MCF 10A (cell line): ENCODE data around the gene PEMT. TPM values are rescaled to one million over a fixed set of nuclear protein-coding genes. Genes with fewer than 3 reads are reported as not detected.

Experiments used
- BruUV-seq: library from RNA; stranded (reverse); fragments of 400-500 nt; replicated peaks from 2 replicates; lab custom pipeline; 2021; lab: Mats Ljungman, UMichigan
- CTCF ChIA-PET: fragments of 300-600 bp; sonication (Branson Sonifier 250); formaldehyde crosslinking; extraction: SDS; loops from one replicate; lab custom pipeline; 2021; ENCODE audit warnings: antibody characterized with exemption, inconsistent platforms; lab: Yijun Ruan, JAX
- POLR2A ChIA-PET: fragments of 300-600, 350-650 bp; sonication (Branson Sonifier 250); formaldehyde crosslinking; extraction: SDS; loops from one replicate; lab custom pipeline; 2020; ENCODE audit warnings: antibody characterized with exemption, inconsistent platforms; lab: Yijun Ruan, JAX
- DNase-seq: peaks from one replicate; pipeline ENCODE4 v3.0.0-alpha.2; 2018; ENCODE audit not compliant: unreplicated experiment
- H3K27ac Mint-ChIP-seq: one replicate; pipeline ENCODE4 v1.8.0; 2022; ENCODE audit warnings: mild to moderate bottlenecking, low read depth, mixed read lengths; ENCODE audit not compliant: unreplicated experiment
- H3K27me3 Mint-ChIP-seq: one replicate; pipeline ENCODE4 v1.8.0; 2022; ENCODE audit warnings: mixed read lengths; ENCODE audit not compliant: insufficient read depth, unreplicated experiment
- H3K36me3 Mint-ChIP-seq: one replicate; pipeline ENCODE4 v1.8.0; 2022; ENCODE audit warnings: mild to moderate bottlenecking, moderate library complexity, mixed read lengths; ENCODE audit not compliant: insufficient read depth, unreplicated experiment
- H3K4me1 Mint-ChIP-seq: one replicate; pipeline ENCODE4 v1.8.0; 2022; ENCODE audit warnings: mixed read lengths; ENCODE audit not compliant: insufficient read depth, unreplicated experiment
- H3K4me3 Mint-ChIP-seq: one replicate; pipeline ENCODE4 v1.8.0; 2022; ENCODE audit warnings: mild to moderate bottlenecking, moderate library complexity, mixed read lengths; ENCODE audit not compliant: unreplicated experiment
- H3K9me3 Mint-ChIP-seq: one replicate; pipeline ENCODE4 v1.8.0; 2022; ENCODE audit warnings: mixed read lengths; ENCODE audit not compliant: unreplicated experiment
- intact Hi-C: fragments of 100-400 bp; cut with micrococcal nuclease; formaldehyde crosslinking; loops from 2 replicates; pipeline ENCODE4 v1.14.1; 2022
- total RNA-seq: library from RNA; stranded (reverse); gene quantifications from 2 replicates; pipeline ENCODE4 v1.2.3, GENCODE V29; 2022
- TF ChIP-seq, protein P1 (sequence below): fragments of 200-600 bp; IDR thresholded peaks from one replicate; pipeline ENCODE4 v1.8.0; 2022; ENCODE audit warnings: antibody characterized with exemption, mild to moderate bottlenecking; ENCODE audit not compliant: unreplicated experiment

Gene PEMT
- total RNA-seq, 1 experiment from 2014 or later = 49.8 TPM

- H3K9me3 Mint-ChIP-seq = no peaks in the 10 kb centered on the region
- TF ChIP-seq, protein P1, sequence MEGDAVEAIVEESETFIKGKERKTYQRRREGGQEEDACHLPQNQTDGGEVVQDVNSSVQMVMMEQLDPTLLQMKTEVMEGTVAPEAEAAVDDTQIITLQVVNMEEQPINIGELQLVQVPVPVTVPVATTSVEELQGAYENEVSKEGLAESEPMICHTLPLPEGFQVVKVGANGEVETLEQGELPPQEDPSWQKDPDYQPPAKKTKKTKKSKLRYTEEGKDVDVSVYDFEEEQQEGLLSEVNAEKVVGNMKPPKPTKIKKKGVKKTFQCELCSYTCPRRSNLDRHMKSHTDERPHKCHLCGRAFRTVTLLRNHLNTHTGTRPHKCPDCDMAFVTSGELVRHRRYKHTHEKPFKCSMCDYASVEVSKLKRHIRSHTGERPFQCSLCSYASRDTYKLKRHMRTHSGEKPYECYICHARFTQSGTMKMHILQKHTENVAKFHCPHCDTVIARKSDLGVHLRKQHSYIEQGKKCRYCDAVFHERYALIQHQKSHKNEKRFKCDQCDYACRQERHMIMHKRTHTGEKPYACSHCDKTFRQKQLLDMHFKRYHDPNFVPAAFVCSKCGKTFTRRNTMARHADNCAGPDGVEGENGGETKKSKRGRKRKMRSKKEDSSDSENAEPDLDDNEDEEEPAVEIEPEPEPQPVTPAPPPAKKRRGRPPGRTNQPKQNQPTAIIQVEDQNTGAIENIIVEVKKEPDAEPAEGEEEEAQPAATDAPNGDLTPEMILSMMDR = no peak
- no peak for DNase-seq
- H3K36me3 Mint-ChIP-seq = no peaks in the 10 kb centered on the region
- no peak overlapping the region for H3K4me3 Mint-ChIP-seq
- no peaks in the 10 kb centered on the region for H3K27me3 Mint-ChIP-seq
- BruUV-seq = no TSS peak
- peaks cover 10% of the 10 kb centered on the region for H3K4me1 Mint-ChIP-seq
- intact Hi-C loops = no loop called here
- no peak overlapping the region for H3K27ac Mint-ChIP-seq
- ChIA-PET POLR2A (no interaction called here), CTCF (interaction anchor here (0.6 to 1.2 kb wide), 2 partner anchors 20 to 55 kb away, joined by 4 to 5 read pairs; no protein-coding TSS in a partner anchor)
Measured at GRCh38 chr17:17549732-17550366, 41.7 kb downstream of the PEMT start.

DNA sequence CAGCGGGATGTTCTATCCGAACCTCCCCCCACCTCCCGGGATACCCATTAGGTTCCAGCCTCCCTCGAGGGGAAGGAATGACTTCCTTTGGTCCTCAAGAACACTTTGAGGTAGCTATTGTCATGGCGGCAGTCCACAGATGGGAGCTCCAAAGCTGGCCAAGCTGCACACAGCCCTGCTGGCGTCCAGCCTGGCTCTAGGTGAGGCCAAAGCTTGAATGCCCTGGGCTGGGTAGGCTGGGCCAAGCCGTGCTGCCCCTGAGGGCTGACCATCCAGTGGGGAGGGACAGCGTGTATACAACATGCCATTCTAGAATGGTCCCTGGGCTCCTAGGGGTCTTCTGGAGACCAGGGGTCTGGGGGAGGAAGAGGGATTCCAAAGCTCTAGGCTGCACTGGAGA is 43.5 kb downstream of the PEMT start:
- BruUV-seq = no TSS peak
- Mint-ChIP-seq H3K36me3 (no peaks in the 10 kb centered on the region), H3K27me3 (no peaks in the 10 kb centered on the region), H3K9me3 (no peaks in the 10 kb centered on the region), H3K27ac (no peak overlapping the region), H3K4me3 (no peak overlapping the region), H3K4me1 (peaks cover 10% of the 10 kb centered on the region)
- DNase-seq = no peak
- ChIA-PET POLR2A (no interaction called here), CTCF (interaction anchor here (0.7 to 1.0 kb wide), 2 partner anchors 64 to 194 kb away, joined by 3 read pairs; no protein-coding TSS in a partner anchor)
- TF ChIP-seq, protein P1 = no peak
- intact Hi-C loops = no loop called here

- H3K27me3 Mint-ChIP-seq = no peaks in the 10 kb centered on the region
- H3K36me3 Mint-ChIP-seq = no peaks in the 10 kb centered on the region
- H3K4me1 Mint-ChIP-seq = peaks cover 10% of the 10 kb centered on the region
- no peak overlapping the region for H3K4me3 Mint-ChIP-seq
- intact Hi-C loops = no loop called here
- TF ChIP-seq, protein P1 = no peak
- BruUV-seq = no TSS peak
- ChIA-PET CTCF (interaction anchor here (0.6 to 0.7 kb wide), 2 partner anchors 133 to 1116 kb away, joined by 3 read pairs; no protein-coding TSS in a partner anchor), POLR2A (interaction anchor here (0.5 to 0.7 kb wide), 2 partner anchors 124 to 667 kb away, joined by 3 read pairs; no protein-coding TSS in a partner anchor)
- no peak overlapping the region for H3K27ac Mint-ChIP-seq
- H3K9me3 Mint-ChIP-seq = no peaks in the 10 kb centered on the region
- DNase-seq = no peak
Measured at GRCh38 chr17:17547210-17547764, 44.2 kb downstream of the PEMT start.

DNA sequence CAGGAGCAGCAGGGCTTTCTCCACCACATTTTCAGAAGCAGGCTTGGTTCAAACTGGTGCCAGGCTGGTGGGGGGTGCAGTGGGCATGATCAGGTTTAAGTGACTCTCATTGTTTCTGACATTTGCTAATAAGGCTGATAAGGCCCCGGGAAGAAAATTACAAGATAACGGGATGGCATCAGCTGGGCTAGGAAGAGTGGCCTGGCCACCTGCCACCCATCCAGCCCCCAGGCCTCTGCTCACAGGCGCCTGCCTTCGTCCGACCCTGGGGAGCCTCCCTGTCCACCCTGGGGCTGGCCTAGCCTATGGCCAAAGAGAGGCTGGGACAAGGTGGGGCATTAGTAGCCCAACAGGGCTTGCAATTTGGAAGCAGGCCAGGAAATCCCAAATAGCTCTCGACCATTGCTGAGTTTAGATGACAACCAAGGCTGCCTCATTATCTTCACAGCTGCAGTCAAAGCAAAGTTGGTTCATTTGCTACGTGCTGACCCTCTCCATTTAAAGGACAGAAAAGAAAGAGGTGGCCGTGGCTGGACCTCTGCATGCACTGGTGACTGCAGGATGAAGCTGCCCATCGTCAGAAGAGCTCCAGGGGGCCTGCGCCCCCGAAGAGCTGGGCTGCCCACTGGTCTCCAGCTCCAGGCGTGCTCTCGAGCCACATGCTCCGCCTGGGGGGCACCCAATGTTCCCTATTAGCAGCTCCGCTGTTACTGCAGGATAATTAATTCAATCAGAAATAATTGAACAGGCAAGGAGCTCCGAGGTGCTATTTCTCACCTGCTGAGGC is 44.9 kb downstream of the PEMT start:
- CTCF ChIA-PET = interaction anchor here (0.6 to 0.7 kb wide), 3 partner anchors 96 to 1116 kb away, joined by 3 read pairs; no protein-coding TSS in a partner anchor

More for the DNA sequence above, 44.9 kb downstream of the PEMT start:
- TF ChIP-seq, protein P1 = no peak
- peaks cover 10% of the 10 kb centered on the region for H3K4me1 Mint-ChIP-seq
- H3K27ac Mint-ChIP-seq = no peak overlapping the region
- intact Hi-C loops = no loop called here
- BruUV-seq = no TSS peak
- no peaks in the 10 kb centered on the region for H3K9me3 Mint-ChIP-seq
- no peak for DNase-seq
- no peaks in the 10 kb centered on the region for H3K36me3 Mint-ChIP-seq
- no peaks in the 10 kb centered on the region for H3K27me3 Mint-ChIP-seq
- no peak overlapping the region for H3K4me3 Mint-ChIP-seq
- POLR2A ChIA-PET = interaction anchor here (0.7 kb wide), 1 partner anchor 666 kb away, joined by 3 read pairs; no protein-coding TSS in a partner anchor
